Type B pancreatic cell (in vitro differentiated cells): ENCODE measurements around the gene NLGN4Y. TPM values are rescaled to one million over a fixed set of nuclear protein-coding genes. Genes with fewer than 3 reads are reported as not detected.

ENCODE experiments used
- DNase-seq: peaks from one replicate; pipeline ENCODE4 v3.0.0; 2021; ENCODE audit warnings: mixed read lengths; ENCODE audit not compliant: unreplicated experiment; ENCODE audit errors: extremely low spot score
- H3K27ac Mint-ChIP-seq: 2 replicates; pipeline ENCODE4 v1.8.0; 2021; ENCODE audit warnings: mild to moderate bottlenecking, mixed read lengths
- H3K27me3 Mint-ChIP-seq: 2 replicates; pipeline ENCODE4 v1.8.0; 2021; ENCODE audit warnings: mixed read lengths
- H3K36me3 Mint-ChIP-seq: 2 replicates; pipeline ENCODE4 v1.8.0; 2021; ENCODE audit warnings: mixed read lengths
- H3K4me1 Mint-ChIP-seq: one replicate; pipeline ENCODE4 v1.8.0; 2021; ENCODE audit warnings: mixed read lengths; ENCODE audit not compliant: unreplicated experiment
- H3K4me3 Mint-ChIP-seq: 2 replicates; pipeline ENCODE4 v1.8.0; 2021; ENCODE audit warnings: mild to moderate bottlenecking, mixed read lengths
- H3K9me3 Mint-ChIP-seq: 2 replicates; pipeline ENCODE4 v1.8.0; 2021; ENCODE audit warnings: mixed read lengths
- total RNA-seq: library from RNA; stranded (reverse); gene quantifications from 2 replicates; pipeline ENCODE4 v1.2.1, GENCODE V29; 2021; ENCODE audit warnings: low replicate concordance
- TF ChIP-seq, protein P1 (sequence below): fragments of 200-600 bp; sonication (generic); conservative IDR thresholded peaks from 2 replicates; pipeline ENCODE4 v1.5.0; 2021; ENCODE audit warnings: antibody characterized with exemption, mild to moderate bottlenecking

The NLGN4Y gene
- total RNA-seq, 1 donor from 2014 or later = not detected

DNA sequence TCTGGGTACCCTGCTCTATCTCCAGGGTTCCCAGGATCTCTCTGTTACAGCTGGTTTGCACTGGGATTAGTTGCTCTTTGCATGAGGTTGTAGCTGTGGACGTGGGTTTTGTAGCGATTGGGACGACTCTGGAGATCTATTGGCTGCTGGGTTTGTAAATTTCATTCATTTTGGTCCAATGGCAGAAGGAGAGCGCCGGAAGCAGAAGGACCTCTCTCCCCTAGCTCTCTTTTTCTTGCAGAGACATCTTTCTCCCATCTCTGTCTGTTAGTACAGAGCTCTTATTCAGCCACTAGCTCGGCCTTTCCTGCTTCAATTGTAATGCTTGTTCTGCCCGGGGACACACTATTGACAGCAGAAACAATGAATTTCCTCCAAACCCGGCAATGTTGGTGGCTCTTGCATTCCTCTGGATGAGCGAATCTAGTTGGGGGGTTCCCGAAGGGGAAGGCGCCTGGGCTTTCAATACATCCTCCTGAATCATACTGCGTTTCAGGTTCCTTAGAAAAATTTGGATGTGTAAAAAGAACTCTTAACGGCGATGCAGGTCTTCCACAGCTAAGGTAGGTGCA is 1.9 kb upstream of the NLGN4Y start:
- TF ChIP-seq, protein P1, sequence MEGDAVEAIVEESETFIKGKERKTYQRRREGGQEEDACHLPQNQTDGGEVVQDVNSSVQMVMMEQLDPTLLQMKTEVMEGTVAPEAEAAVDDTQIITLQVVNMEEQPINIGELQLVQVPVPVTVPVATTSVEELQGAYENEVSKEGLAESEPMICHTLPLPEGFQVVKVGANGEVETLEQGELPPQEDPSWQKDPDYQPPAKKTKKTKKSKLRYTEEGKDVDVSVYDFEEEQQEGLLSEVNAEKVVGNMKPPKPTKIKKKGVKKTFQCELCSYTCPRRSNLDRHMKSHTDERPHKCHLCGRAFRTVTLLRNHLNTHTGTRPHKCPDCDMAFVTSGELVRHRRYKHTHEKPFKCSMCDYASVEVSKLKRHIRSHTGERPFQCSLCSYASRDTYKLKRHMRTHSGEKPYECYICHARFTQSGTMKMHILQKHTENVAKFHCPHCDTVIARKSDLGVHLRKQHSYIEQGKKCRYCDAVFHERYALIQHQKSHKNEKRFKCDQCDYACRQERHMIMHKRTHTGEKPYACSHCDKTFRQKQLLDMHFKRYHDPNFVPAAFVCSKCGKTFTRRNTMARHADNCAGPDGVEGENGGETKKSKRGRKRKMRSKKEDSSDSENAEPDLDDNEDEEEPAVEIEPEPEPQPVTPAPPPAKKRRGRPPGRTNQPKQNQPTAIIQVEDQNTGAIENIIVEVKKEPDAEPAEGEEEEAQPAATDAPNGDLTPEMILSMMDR = no peak
- Mint-ChIP-seq H3K9me3 (no peaks in the 10 kb centered on the region), H3K4me3 (no peak overlapping the region), H3K27ac (no peak overlapping the region), H3K27me3 (no peaks in the 10 kb centered on the region), H3K4me1 (no peaks in the 10 kb centered on the region), H3K36me3 (no peaks in the 10 kb centered on the region)
- DNase-seq = no peak

DNA sequence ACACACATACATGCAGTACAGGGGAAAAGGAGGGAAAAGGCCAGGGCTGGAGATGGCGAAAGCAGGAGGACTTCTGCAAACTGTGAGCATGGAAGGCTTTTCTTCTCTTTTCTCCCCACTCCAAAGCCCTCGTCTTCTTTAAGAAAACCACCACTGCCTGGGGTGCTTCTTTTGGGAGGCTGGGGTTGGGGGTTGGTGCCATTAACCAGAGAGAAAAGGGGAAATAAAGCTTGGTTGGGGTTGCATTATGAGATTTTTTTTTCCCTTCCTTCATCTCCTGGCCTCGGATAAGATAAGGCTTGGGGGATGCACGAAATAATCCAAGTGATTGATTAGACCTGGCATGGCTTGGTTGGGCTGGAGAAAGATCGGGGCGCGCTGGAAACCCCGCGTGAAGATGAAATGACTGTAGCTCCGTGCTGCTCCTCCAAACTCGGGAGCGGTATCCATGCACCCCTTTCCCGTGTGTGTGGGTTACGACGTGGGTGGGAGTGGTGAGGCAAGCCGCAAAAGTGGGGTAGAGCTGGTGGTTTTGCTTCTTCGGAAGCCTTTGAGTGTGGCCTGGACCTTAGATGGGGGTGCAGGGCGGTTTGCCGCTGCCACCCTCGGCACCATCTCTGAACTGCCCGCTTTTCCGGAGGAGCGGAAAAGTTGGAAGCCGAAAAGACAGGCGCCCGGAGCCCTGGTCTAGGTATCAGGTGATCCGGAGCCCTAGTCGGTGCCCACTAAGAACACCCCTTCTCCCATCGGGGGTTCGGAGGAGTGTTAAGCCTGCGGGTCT is 648 bp upstream of the NLGN4Y start:
- Mint-ChIP-seq H3K4me3 (no peak overlapping the region), H3K9me3 (no peaks in the 10 kb centered on the region), H3K4me1 (no peaks in the 10 kb centered on the region), H3K27me3 (no peaks in the 10 kb centered on the region), H3K27ac (no peak overlapping the region), H3K36me3 (no peaks in the 10 kb centered on the region)
- no peak for DNase-seq
- TF ChIP-seq, protein P1 = no peak

DNA sequence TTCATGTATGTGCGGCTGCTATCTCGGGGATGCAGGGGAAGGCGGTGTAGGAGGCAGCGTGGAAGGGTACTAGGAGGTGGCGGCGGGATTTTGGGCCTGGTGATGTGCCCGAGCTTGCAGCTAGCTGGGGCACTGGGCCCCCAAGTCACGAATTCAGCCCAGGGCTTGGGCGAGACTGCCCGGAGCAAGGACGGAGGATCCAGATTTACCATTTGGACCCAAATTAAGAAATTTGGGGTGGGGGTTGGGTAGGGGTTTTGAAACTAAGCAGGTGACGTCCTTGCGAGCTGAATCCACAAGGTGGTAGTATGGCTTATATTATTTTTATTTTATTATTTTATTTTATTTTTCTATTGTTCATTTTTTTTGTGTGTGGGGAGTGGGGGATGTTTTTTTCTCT is 986 bp downstream of the NLGN4Y start:
- no peak overlapping the region for H3K27ac Mint-ChIP-seq
- no peaks in the 10 kb centered on the region for H3K4me1 Mint-ChIP-seq
- no peak for DNase-seq
- no peaks in the 10 kb centered on the region for H3K36me3 Mint-ChIP-seq
- TF ChIP-seq, protein P1 = no peak
- no peaks in the 10 kb centered on the region for H3K9me3 Mint-ChIP-seq
- H3K27me3 Mint-ChIP-seq = no peaks in the 10 kb centered on the region
- H3K4me3 Mint-ChIP-seq = no peak overlapping the region

DNA sequence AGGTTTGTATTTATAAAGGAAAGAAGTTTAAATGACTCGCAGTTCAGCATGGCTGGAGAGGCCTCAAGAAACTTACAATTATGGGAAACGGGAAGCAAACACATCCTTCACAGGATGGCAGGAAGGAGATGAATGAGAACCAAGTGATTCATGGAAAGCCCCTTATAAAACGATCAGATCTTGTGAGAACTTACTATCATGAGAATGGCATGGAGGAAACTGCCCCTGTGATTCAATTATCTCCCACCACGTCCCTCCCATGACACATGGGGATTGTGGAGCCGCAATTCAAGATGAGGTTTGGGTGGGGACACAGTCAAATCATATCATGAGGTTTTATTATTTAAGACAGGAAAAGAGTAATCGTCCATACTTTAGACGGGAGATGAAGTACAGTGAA is 4.0 kb downstream of the NLGN4Y start:
- TF ChIP-seq, protein P1 = no peak
- no peaks in the 10 kb centered on the region for H3K4me1 Mint-ChIP-seq
- DNase-seq = no peak
- H3K4me3 Mint-ChIP-seq = no peak overlapping the region
- no peak overlapping the region for H3K27ac Mint-ChIP-seq
- H3K36me3 Mint-ChIP-seq = no peaks in the 10 kb centered on the region
- no peaks in the 10 kb centered on the region for H3K27me3 Mint-ChIP-seq
- no peaks in the 10 kb centered on the region for H3K9me3 Mint-ChIP-seq

DNA sequence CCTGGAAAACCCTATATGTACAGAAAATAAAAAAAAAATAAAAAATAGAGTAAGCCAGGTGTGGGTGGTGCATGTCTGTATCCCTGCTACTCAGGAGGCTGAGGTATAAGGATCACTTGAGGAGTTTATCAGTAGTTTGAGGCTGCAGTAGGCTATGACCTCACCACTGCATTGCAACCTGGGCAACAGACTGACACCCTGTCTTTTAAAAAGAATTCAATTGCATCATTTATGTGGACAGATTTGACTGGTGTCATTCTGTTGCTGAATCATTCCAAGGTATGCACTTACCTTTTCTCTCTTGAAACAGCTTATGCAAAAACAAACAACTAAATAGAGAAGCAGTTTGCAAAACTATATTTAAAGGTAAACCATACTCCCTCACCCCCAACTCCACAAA is 12.4 kb downstream of the NLGN4Y start:
- Mint-ChIP-seq H3K9me3 (no peaks in the 10 kb centered on the region), H3K4me1 (no peaks in the 10 kb centered on the region), H3K36me3 (no peaks in the 10 kb centered on the region), H3K27ac (no peak overlapping the region), H3K27me3 (no peaks in the 10 kb centered on the region), H3K4me3 (no peak overlapping the region)
- no peak for DNase-seq
- TF ChIP-seq, protein P1 = no peak
